Activated naive CD8-positive, alpha-beta T cell treated with anti-CD3 and anti-CD28 coated beads, Interleukin-2, amount 50 U/mL, for 24 hours (primary cell): ENCODE measurements around the gene BARX2.
"Not testable (repeated sequence)": the region's sequence is repeated elsewhere in the genome, so short reads cannot be mapped to it uniquely, and the experiment has no call there.

Experiments used
- ATAC-seq: fragments of 150-1000 bp; cut with Tn5 transposase; one replicate; pipeline ENCODE4 v1.10.0; 2021
- DNase-seq: peaks from one replicate; pipeline ENCODE4 v3.0.0; 2021
- H3K27ac Mint-ChIP-seq: one replicate; pipeline ENCODE4 v1.8.0; 2021; ENCODE audit warnings: mild to moderate bottlenecking, mixed read lengths
- H3K27me3 Mint-ChIP-seq: one replicate; pipeline ENCODE4 v1.8.0; 2021; ENCODE audit warnings: mixed read lengths
- H3K36me3 Mint-ChIP-seq: one replicate; pipeline ENCODE4 v1.8.0; 2021; ENCODE audit warnings: low read depth, mixed read lengths
- H3K4me1 Mint-ChIP-seq: one replicate; pipeline ENCODE4 v1.8.0; 2021; ENCODE audit warnings: mixed read lengths
- H3K4me3 Mint-ChIP-seq: one replicate; pipeline ENCODE4 v1.8.0; 2021; ENCODE audit warnings: mild to moderate bottlenecking, moderate library complexity, mixed read lengths
- H3K9me3 Mint-ChIP-seq: one replicate; pipeline ENCODE4 v1.8.0; 2021; ENCODE audit warnings: mixed read lengths

Gene BARX2, protein sequence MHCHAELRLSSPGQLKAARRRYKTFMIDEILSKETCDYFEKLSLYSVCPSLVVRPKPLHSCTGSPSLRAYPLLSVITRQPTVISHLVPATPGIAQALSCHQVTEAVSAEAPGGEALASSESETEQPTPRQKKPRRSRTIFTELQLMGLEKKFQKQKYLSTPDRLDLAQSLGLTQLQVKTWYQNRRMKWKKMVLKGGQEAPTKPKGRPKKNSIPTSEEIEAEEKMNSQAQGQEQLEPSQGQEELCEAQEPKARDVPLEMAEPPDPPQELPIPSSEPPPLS

GRCh38 chr11:129375751-129376657, at the start of gene BARX2:
Gene BARX2 (plus strand): TSS chr11:129375848. CDS start chr11:129376036, 188 bp downstream.
- ATAC-seq (peak; percentile 55), DNase-seq (peak; percentile 30)
- H3K27me3 Mint-ChIP-seq: peaks cover 81% of the 10 kb centered on the region
- no peak within 1 kb of the TSS for H3K27ac Mint-ChIP-seq
- H3K9me3 Mint-ChIP-seq: no peaks in the 10 kb centered on the region
- H3K36me3 Mint-ChIP-seq: no peaks in the 10 kb centered on the region
- H3K4me1 Mint-ChIP-seq: peaks cover 31% of the 10 kb centered on the region
- H3K4me3 Mint-ChIP-seq: peak within 1 kb of the TSS; percentile 67

DNA sequence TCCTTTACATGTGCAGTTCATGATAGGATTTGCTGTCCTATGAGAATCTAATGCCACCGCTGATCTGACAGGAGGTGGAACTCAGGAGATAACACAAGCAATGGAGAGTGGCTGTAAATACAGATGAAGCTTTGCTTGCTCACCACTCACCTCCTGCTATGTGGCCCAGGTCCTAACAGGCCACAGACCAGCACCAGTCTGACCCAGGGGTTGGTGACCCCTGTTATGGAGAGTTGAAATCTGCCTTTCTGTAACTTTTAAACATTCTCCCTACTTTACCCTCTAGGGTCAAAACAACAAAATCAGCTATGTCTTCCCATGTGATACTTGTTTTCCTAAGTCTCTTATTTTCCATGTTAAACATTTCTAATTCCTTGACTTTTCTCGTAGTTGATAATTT, 48.7 kb upstream of the BARX2 start:
- Mint-ChIP-seq H3K4me3 (no peak overlapping the region), H3K27ac (no peak overlapping the region), H3K4me1 (peaks cover 2% of the 10 kb centered on the region), H3K36me3 (no peaks in the 10 kb centered on the region), H3K9me3 (no peaks in the 10 kb centered on the region), H3K27me3 (peaks cover 2% of the 10 kb centered on the region)
- ATAC-seq (no peak), DNase-seq (no peak)

GRCh38 chr11:129327708-129328107, 47.9 kb upstream of the BARX2 start:
- not testable (repeated sequence) for H3K4me1 Mint-ChIP-seq, H3K4me3 Mint-ChIP-seq, H3K27ac Mint-ChIP-seq, H3K27me3 Mint-ChIP-seq, ATAC-seq, DNase-seq, H3K36me3 Mint-ChIP-seq, H3K9me3 Mint-ChIP-seq

DNA sequence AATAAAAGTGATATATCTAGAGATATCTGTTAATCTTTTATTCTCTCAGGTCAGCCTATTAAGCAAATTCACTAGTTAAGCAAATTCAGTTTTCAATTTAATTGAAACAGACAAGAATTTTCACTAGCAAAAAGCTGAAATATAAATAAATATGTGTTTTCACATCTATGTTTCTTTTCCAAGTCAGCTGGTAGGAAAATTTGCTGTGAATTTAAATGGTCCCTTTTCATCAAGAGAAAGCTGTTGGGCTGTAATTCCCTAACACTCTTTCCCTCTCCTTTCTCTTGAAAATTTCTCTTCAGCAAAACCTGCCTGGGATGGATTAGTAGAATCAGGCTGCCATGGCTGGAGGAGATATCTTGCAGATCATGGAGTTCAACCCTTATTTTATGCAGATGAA, 46.9 kb upstream of the BARX2 start:
- Mint-ChIP-seq H3K27ac (no peak overlapping the region), H3K9me3 (no peaks in the 10 kb centered on the region), H3K4me3 (no peak overlapping the region), H3K27me3 (peaks cover 2% of the 10 kb centered on the region), H3K36me3 (no peaks in the 10 kb centered on the region), H3K4me1 (peaks cover 2% of the 10 kb centered on the region)
- DNase-seq (no peak), ATAC-seq (no peak)

- no peak for ATAC-seq
- Mint-ChIP-seq H3K36me3 (no peaks in the 10 kb centered on the region), H3K27ac (no peak overlapping the region), H3K4me3 (no peak overlapping the region), H3K27me3 (peaks cover 2% of the 10 kb centered on the region), H3K9me3 (no peaks in the 10 kb centered on the region), H3K4me1 (peaks cover 2% of the 10 kb centered on the region)
- DNase-seq: no peak
Measured at GRCh38 chr11:129331217-129331616, 44.4 kb upstream of the BARX2 start.

DNA sequence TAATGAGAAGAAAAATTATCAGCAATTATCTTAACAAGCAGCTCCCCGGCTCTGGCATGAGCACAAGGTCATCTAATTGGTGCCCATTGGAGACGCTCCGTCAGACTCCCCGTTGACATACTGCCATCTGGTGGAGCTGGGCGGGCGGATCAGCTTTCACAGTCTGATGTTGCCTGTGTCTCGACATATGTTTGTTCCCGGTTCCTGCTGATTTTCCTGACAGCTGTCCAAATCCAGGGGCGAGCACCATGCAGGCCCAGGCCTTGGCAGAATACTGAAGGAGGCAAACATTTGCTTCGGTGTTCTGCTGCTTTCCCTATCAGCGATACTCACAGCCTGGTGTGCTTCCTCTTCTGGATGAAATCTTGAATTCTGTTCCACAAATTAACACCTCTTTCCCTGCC, 43.8 kb upstream of the BARX2 start:
- peak; percentile 75 for DNase-seq
- Mint-ChIP-seq H3K36me3 (no peaks in the 10 kb centered on the region), H3K4me3 (no peak overlapping the region), H3K9me3 (no peaks in the 10 kb centered on the region), H3K27ac (no peak overlapping the region), H3K27me3 (peaks cover 2% of the 10 kb centered on the region), H3K4me1 (peaks cover 2% of the 10 kb centered on the region)
- peak; percentile 90 for ATAC-seq

DNA sequence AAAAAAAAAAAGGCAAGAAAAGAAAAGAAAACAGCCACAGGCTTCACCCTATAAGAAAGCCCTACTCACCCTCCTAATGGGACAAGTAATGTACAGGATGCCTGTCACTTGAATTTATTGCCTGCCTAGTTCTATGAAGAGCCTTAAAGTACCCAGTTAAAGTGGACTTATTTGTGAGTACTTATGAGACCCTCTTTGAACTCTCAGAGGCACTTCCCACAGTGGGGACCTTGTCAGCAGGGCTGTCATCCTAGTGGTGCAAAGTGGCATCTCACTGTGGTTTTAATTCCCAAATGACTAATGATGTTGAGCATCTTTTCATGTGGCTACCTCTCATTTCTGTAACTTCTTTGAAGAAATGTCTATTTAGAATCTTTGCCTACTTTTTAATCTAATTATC, 41.8 kb upstream of the BARX2 start:
- peaks cover 2% of the 10 kb centered on the region for H3K27me3 Mint-ChIP-seq
- H3K9me3 Mint-ChIP-seq: no peaks in the 10 kb centered on the region
- no peak overlapping the region for H3K4me3 Mint-ChIP-seq
- no peak for DNase-seq
- H3K4me1 Mint-ChIP-seq: peaks cover 2% of the 10 kb centered on the region
- no peaks in the 10 kb centered on the region for H3K36me3 Mint-ChIP-seq
- no peak overlapping the region for H3K27ac Mint-ChIP-seq
- no peak for ATAC-seq

GRCh38 chr11:129344301-129344940, 31.2 kb upstream of the BARX2 start:
- not testable (repeated sequence) for H3K27me3 Mint-ChIP-seq

DNA sequence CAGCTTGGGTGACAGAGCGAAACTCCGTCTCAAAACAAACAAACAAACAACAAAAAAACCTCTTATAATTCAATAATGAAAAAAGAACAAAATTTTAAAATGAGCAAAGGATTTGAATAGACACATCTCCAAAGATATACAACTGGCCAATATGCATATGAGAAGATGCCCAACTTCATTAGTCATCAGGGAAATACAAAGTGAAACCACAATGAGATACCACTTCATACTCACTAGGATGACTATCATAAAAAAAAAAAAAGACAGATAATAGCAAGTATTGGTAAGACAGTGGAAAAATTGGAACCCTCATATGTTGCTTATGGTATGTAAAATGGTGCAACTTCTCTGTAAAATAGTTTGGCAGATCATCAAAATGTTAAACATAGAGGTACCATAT, 28.7 kb upstream of the BARX2 start:
- peaks cover 3% of the 10 kb centered on the region for H3K4me1 Mint-ChIP-seq
- H3K27me3 Mint-ChIP-seq: no peaks in the 10 kb centered on the region
- H3K27ac Mint-ChIP-seq: no peak overlapping the region
- DNase-seq (no peak), ATAC-seq (no peak)
- H3K4me3 Mint-ChIP-seq: no peak overlapping the region
- peaks cover 5% of the 10 kb centered on the region for H3K9me3 Mint-ChIP-seq
- H3K36me3 Mint-ChIP-seq: no peaks in the 10 kb centered on the region

More at GRCh38 chr11:129344301-129344940, 31.2 kb upstream of the BARX2 start:
- not testable (repeated sequence) for H3K9me3 Mint-ChIP-seq, H3K4me1 Mint-ChIP-seq, H3K27ac Mint-ChIP-seq, ATAC-seq, DNase-seq, H3K4me3 Mint-ChIP-seq, H3K36me3 Mint-ChIP-seq

- no peaks in the 10 kb centered on the region for H3K36me3 Mint-ChIP-seq
- H3K4me1 Mint-ChIP-seq: peaks cover 3% of the 10 kb centered on the region
- H3K27me3 Mint-ChIP-seq: peaks cover 2% of the 10 kb centered on the region
- DNase-seq (no peak), ATAC-seq (peak; percentile 28)
- H3K9me3 Mint-ChIP-seq: peaks cover 5% of the 10 kb centered on the region
- H3K4me3 Mint-ChIP-seq: no peak overlapping the region
- H3K27ac Mint-ChIP-seq: no peak overlapping the region
Measured at GRCh38 chr11:129348813-129349212, 26.8 kb upstream of the BARX2 start.

GRCh38 chr11:129352676-129353075, 23.0 kb upstream of the BARX2 start:
- H3K4me1 Mint-ChIP-seq: no peaks in the 10 kb centered on the region
- H3K9me3 Mint-ChIP-seq: peaks cover 3% of the 10 kb centered on the region
- H3K36me3 Mint-ChIP-seq: no peaks in the 10 kb centered on the region
- no peak overlapping the region for H3K27ac Mint-ChIP-seq
- no peak for ATAC-seq
- no peak overlapping the region for H3K4me3 Mint-ChIP-seq
- H3K27me3 Mint-ChIP-seq: peaks cover 2% of the 10 kb centered on the region
- no peak for DNase-seq

DNA sequence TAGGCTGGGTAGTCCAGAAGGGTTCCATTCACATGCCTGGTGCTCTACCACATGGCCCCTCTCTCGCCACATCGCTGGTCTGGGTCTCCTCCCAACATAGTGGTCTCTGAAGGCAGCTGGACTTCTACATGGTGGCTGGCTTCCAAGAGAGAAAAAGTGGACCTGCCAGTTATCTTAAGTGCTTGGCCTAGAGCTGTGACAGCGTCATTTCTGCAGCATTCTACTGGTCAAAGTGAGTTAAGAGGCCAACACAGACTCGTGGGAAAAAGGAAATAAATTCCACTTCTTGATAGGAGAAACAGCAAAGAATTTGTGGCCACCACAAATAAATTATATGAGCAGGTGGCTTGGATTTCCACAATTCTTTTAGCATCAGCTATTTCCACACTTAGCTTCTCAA, 21.0 kb upstream of the BARX2 start:
- DNase-seq: no peak
- Mint-ChIP-seq H3K36me3 (no peaks in the 10 kb centered on the region), H3K27ac (no peak overlapping the region), H3K27me3 (peaks cover 11% of the 10 kb centered on the region), H3K4me3 (no peak overlapping the region), H3K9me3 (peaks cover 5% of the 10 kb centered on the region), H3K4me1 (no peaks in the 10 kb centered on the region)
- no peak for ATAC-seq

DNA sequence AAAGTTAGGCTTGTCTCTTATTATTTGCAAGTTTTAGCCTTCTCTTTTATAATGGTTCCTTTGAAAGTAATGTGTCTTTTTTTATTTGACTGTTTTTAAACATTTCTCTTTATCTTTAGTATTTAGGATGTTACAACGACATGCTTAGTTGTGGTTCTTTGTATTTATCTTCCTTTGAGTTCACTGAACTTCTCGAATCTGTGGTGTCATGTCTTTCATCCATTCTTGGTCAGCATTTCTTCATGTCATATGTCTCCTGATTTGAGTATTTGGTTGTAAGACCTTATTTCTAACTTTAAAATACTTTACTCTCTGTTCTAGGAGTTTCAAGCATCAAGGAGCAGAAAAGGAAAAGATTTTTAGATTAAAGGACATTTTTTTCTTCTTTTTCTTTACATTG, 15.9 kb upstream of the BARX2 start:
- DNase-seq (no peak), ATAC-seq (no peak)
- H3K27me3 Mint-ChIP-seq: peaks cover 11% of the 10 kb centered on the region
- no peak overlapping the region for H3K4me3 Mint-ChIP-seq
- H3K4me1 Mint-ChIP-seq: no peaks in the 10 kb centered on the region
- no peaks in the 10 kb centered on the region for H3K36me3 Mint-ChIP-seq
- H3K9me3 Mint-ChIP-seq: peaks cover 7% of the 10 kb centered on the region
- H3K27ac Mint-ChIP-seq: no peak overlapping the region

DNA sequence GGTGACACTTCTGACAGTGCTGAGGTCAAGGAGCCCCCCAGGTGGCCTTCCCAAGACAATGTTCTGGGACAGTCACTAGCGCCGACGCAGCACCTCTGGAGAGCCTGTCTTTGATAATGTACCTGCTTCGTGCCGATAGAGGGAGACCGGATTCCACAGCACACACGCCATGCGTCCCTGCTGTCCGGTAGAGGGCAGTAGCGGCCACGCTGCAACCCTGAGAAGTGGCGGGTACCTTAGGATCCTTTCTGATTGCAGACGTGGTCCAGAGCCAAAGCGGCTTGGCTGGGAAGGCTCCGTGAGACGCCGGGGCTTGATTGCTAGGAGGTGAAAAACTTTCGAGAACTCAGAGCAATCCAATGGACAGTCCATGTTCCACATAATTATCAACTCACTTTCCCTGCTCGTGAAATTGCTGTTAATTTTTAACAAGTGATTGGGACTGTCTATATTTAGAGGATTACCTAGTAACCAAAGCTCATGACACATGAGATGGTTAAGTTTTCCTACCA, 11.4 kb upstream of the BARX2 start:
- no peaks in the 10 kb centered on the region for H3K36me3 Mint-ChIP-seq
- H3K4me3 Mint-ChIP-seq: no peak overlapping the region
- peak; percentile 80 for DNase-seq
- peak; percentile 97 for ATAC-seq
- no peaks in the 10 kb centered on the region for H3K4me1 Mint-ChIP-seq
- peaks cover 7% of the 10 kb centered on the region for H3K9me3 Mint-ChIP-seq
- H3K27ac Mint-ChIP-seq: no peak overlapping the region
- H3K27me3 Mint-ChIP-seq: peaks cover 41% of the 10 kb centered on the region
